OCI-LY3 (cell line): Measurements from ENCODE around the gene PHACTR2.

Source experiments
- CTCF ChIP-seq: fragments of 200-600, 300-600 bp; sonication (generic); IDR thresholded peaks from 2 replicates; pipeline ENCODE4 v1.5.1; 2014; ENCODE audit warnings: antibody characterized with exemption, low read length, low read depth
- EZH2phosphoT487 ChIP-seq: fragments of 200-600 bp; shearing (Covaris generic); IDR thresholded peaks from 2 replicates; pipeline ENCODE4 v1.6.1; 2018; ENCODE audit warnings: antibody characterized with exemption, mixed run types, low read depth

GRCh38 chr6:143682805-143683204, 5.0 kb downstream of the PHACTR2 start:
- TF ChIP-seq CTCF (no peak), EZH2phosphoT487 (no peak)
